NCI-H1417 (cell line): ENCODE data around the gene FGFR3.

Source experiments
- DNase-seq, 3 experiments: peaks; one replicate each; lab custom pipeline; 2025; lab: John Stamatoyannopoulos, UW

The FGFR3 gene

DNA sequence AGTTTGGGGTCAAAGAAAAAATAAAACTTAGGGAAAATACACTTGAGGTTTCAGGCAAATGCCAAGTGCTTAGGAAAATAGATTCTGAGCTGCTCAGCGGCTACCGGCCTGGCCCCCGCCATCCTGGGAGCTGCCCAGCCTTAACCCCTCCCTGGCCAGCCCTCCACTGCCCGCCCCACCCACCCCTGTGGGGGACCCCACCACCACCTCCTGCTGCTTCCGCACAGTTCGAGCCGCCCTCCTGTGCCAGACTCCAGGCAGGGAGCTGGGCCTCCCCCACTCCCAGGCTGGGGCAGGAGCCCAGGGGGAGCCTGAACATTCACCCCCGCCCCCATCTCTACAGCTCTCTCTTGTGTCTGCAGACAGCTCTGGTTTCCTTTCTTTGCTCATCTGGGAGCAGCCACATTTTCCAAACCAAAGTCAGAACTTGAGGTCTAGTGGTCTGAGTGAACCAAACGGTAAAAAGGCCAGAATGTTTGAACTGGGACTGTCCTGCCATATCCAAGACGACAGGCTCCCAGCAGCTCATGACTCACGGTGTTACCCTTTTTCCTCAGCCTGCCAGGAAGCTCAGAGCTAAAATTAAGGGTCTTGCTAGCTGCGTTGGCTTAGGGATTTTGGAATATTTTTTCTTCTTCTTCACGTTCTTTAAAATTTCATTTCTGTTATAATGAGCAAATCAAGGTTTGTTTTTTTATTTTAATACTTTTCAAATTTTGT lies 4.7 kb upstream of the FGFR3 start:
- DNase-seq, result no peak

DNA sequence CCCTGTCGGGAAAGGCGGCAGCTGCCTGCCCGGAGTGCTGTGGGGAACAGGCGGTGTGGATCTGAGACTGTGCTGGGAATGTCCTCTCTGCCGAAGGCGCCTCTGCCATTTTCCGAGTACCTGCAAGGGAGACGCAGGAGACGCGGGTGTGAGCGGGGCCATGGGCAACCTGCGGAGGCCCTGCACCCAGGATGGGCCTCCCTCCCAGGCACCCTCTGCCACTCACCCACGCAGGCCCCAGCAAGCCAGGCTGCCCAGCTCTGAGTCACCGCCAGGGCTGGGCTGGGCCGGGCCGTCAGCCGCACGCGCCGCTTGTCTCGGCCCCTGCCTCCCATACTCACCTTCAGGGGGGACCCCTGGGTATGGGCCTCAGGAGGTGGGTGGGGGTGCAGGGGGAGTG lies 3.5 kb upstream of the FGFR3 start:
- no peak for DNase-seq

DNA sequence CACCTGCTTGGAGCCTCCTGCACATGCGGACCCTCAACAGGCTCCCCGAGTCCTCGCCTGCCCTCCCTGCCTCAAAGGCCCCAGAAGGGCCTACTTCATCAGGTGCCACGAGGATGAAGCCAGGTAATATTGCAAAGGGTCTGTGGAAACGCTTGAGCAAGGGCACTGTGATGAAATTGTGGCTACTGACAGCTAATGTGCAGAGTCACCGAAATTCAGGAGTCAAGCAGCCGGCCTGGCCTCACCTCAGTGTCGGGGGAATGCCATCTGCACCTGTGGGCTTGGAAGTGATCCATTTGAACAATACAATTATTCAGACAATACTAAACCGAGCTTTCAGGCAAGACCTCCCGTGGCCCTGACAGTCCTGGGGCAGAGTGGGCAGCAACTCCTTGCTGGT lies 3.1 kb upstream of the FGFR3 start:
- no peak for DNase-seq

DNA sequence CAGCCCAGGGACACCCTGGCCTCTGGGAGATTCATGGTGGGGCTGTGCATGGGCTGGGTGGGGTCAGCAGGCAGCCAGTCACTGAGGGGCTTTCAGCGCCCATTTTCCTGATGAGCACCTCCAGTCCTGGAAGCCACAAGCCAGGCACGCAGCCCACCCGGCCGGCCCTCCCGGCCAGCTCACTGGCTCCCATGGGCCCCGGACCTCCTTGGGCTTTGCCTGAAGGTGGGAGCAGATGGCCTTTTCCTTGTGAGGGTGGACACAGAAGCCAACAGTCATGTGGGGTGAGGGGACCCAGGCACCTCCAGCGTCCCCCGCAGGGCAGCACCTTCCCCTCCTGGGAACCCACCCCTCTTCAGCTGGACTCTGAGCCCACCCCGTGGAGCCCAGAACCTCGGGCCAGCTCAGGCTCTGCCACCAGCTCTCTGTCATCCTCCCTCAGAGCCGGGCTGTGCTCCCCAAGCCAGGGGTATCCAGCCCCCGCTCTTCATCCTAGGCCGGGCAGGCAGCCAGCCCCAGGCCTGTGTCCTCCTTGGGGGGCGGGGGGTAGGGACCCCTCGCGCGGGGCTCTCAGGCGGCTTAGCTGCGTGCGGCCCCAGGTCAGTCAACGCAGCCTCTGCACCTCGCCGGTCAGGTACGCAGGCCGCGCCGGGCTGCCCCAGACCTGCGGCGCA lies 798 bp upstream of the FGFR3 start:
- no peak for DNase-seq

DNA sequence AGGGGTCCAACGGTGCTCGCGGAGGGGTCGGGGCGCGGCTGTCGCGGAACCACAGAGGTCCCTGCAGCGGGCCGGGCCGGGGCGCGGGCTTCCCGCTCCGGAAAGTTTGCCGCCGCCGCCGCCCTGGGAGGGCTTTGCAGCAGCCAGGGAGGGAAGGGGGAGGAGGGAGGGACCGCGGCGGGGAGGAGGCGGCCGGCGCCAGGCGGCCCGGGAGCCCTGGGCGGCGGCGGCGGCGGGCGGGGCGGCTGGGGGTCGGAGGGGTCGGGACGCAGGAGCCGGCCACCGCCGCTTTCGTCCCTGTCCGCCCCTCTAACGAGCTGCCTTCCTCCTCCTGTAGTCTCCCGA lies 375 bp downstream of the FGFR3 start:
- DNase-seq, result peak in 1 of 3 experiments; percentile 21

DNA sequence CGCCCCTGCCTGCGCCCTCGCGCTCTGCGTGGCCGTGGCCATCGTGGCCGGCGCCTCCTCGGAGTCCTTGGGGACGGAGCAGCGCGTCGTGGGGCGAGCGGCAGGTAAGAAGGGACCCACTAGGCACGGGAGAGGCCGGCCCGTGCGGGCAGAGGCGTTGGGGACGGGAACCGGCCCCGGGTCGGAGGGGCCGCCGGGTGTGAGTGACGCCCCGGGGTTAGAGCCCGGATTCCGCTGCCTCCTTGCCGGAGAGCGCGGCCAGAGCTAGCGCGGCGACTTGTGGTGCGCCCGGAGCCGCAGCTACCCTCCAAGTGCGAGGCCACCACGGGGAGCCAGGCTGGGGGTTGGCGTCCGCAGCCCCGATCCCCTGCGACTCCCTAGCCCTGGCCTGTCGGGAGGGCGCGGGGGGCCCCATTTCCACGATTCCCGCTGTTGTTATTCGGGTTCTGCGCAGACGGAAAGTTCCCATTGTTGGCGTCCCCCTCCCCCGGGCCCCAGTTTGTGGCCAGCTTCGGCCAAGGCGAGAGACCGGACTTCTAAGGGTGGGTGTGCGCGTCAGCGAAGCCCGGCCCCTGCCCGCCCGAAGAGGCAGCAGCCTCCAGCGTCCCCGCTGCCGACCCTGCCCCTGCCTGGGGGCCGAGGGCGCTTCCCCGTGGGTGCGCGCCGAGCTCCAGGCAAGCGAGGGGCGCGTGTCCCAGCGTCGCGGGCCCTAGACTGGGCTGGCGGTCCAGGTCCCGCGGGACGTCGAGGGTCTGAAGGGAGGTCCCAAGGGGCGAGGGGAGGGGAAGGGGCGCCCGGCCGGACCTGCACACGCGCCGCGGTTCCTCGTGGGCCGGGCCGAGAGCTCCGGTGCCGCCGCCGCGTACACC lies 1.1 kb downstream of the FGFR3 start:
- DNase-seq, result peak in 2 of 3 experiments; percentile 17 to 19

DNA sequence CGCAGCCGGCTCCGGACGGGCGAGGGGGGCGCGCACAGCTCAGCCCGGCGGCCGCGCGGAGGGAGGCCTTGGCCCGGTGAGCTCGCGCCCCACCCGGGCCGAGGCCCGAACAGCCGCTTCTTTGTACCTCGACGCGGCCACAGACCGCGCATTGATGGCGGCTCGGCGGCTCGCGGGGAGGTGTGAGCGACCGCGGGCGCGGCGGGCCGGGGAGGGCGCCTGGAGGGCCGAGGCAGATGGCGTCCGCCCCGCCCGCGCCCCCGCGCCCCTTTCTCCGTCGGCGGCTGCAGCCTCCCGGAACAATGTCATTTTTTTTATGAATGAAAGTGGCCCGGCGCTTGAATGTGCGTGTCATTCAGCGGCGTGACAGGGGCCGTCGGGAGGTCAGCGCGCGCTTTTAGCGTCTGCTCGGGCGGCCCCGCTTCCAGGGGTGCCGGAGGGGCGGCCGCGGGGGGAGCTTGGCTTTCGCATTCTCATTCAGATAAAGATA lies 1.8 kb downstream of the FGFR3 start:
- peak in 2 of 3 experiments; percentile 44 to 60 for DNase-seq

DNA sequence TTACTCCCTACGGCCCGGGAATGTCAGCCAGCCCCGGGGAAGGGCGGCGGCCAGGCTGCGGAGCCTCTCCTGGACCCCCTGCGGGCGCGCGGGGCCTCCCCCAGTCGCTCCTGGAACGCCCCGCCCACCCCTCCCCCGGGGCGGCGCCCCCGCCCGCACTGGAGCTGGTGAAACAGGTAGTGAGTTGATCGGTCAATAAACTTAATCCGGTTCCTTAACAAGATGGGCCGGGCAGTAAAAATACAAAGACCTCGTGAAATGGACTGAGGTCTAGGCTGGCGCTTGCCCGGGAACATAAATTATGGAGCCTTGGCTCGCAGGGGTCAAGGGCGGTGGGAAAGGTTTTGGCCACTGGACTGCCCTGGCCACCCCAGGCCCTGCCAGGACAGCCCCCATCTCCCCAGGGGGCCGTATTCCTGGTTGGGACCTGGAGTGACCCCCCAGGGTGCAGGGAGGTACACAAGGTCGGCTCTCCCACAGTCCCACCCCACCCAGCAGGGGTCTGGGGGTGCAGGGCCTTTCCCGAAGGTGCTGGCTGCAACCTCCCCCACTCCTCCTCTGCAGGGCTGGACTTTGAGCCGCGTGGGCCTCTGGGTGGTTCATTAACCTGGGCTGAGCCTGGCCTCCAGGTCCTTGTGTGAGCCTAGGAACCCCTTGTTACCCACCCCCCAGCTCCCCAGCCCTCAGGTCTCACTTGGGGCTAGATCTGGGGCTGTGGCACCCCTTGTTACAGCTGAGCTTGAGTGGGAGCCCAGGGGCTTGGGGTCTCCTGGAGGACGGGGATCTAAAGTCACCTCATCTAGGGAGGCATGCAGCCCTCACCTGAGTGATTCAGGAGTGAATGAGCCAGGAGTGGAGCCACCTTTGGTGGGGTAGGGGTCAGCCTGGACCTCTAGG lies 2.5 kb downstream of the FGFR3 start:
- peak in 1 of 3 experiments; percentile 60 for DNase-seq

DNA sequence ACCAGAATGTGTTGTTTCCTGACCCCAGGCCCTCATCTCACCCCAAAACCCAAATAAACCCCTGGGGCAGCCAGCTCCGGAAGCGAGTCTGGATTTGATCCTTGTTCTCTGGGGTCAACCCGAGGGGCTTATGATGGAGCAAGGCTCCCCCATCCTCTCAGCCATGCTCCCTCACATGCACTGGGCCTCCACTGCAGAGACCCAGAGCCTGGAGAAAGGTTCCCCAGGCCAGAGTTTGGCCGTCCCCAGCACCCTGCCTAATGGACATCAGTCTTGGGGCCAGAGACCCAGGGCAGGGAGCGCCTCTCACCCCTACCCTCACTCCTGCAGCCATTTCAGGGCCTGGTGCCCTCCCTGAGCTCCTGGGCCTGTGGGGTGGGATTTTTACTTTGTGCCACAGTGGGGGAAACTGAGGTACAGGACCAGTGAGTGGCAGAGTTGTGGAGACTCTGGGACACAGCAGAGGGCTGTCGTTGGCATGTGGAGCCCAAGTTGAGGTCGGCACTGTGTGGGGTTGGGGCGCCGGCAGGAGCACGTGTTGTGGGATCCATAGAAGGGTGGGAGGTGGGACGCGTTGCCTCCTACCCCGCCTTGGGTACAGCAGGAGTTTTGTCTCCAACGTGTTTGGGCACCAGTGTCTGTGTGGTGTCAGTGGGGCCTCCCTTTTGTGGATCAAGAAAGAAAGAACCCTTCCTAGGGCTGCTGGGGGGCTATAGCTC lies 3.6 kb downstream of the FGFR3 start:
- no peak for DNase-seq

DNA sequence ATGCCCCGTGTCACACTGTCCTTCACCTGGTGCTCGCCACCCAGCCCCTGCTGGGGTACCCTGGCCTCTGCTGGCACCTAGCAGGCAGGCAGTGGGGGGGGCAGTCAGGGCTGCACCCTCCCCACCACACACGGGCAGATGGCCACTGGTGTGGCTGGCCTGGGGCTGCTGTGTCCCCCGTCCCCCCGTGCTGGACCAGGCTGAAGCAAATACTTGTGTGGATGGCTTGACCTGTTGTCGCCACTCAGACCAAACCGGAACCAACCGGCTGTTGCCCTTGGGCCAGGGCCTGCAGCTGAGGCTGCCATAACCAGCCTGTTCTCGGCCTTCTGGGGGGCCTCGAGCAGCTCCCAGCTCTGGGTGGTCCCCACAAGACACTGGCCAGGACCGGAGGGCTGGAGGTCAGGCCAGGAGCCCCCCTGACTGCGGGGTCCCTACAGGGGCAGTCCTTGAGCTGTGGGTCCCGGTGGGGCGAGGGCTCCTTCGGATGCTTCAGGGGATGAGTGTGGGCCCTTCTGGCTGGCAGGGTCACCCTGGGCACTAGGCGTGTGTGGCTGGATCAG lies 4.3 kb downstream of the FGFR3 start:
- DNase-seq, result no peak

DNA sequence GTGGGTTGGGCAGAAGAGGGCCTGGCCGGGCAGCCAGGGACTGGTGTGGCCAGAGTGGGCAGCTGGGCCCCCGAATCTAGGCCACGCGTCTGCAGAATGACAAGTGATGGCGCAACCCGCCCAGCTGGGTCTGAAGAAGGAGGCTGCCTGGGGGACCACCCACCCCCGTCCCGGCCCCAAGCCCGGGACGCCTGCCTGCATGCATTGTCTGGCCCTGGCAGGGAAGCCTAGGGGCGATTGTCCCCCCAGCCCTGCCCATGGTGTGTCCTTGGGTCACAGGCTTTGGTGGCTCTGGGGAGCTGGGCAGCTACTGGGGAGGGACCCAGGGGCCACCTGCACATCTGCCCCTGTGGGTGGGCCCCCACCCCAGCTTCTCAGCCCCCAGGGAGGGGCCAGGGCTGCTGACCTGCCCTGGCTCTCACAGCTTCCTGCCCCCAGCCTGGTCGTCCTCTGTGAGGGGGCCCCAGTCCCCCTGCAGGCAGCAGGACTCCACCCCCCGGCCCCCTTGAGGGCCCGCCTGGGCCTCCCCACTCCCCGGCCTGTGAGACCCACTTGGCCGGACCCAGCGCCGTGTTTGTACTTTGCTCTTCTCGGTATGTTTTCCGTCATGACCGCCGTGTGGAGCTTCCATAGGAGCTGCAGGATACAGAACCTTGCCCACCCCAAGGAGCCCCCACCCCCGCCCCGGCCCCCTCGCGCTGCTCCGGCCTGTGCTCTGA lies 4.9 kb downstream of the FGFR3 start:
- DNase-seq, result no peak

DNA sequence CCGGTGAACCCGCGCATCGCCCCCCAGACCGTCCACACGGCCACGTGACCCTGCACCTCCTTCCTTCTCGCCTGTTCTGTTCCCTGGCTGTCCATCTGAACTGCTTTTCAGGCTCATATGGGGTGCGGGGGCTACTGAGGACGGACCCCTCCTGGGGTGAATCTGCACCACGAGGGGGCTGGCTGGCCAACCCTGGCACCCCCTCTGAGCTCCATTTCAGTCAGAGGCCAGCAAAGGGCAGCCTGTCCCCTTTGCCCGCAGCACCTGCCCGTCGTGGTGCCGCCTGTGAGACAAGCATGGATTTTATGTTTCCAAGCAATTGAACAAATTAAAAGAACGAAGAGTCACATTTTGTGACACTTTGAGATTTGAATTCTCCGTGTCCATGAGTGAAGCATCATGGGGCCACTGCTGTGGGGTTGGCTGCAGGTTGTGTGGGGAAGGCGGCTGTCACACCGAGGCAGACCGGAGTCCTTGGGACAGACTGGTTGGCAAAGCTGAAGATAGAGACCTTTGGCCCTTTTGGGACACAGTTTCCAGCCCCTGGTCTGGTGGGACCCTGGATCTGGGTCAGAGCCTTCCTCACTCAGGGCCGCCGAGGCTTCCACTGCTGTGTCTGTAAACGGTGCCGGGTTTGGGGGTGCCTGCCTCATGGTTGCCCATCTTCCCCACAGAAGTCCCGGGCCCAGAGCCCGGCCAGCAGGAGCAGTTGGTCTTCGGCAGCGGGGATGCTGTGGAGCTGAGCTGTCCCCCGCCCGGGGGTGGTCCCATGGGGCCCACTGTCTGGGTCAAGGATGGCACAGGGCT lies 5.7 kb downstream of the FGFR3 start:
- DNase-seq, result no peak

DNA sequence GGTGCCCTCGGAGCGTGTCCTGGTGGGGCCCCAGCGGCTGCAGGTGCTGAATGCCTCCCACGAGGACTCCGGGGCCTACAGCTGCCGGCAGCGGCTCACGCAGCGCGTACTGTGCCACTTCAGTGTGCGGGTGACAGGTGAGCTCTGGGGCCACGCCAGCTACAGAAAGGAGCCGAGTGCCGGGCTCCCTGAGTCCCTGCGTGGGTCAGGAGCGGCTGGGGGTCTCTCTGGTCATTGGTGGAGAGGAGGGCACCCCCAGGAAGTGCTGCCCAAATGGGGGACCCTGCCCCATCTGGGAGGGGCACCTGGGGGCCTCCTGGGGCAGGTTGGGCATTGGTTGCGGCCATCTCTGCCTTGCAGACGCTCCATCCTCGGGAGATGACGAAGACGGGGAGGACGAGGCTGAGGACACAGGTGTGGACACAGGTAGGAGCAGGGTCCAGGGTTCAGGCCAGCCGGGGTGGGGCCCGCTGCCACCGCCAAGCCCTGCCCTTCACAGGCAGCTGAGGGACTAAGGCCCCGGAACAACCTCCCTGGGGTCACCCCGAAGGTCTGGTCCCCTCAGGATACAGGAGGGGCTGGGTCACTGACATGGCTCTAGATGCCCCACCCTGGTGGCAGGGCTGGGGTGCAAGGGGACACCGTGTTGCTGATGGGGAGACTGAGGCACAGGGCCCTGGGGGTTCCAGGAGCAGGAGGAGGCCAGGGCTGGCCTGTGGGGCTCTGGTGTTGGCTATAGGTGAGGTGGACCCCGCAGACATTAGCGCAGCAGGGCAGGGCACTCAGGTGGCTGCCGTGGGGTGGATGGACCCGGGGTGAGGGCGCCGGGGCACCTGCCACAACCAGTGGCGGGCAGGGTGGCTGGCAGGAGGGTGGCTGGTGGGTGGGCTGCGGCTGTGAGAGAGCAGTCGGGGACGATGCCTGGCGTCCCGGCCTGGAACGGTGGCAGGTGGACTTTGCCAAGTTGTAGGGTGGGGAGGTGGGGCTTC lies 6.6 kb downstream of the FGFR3 start:
- no peak for DNase-seq

DNA sequence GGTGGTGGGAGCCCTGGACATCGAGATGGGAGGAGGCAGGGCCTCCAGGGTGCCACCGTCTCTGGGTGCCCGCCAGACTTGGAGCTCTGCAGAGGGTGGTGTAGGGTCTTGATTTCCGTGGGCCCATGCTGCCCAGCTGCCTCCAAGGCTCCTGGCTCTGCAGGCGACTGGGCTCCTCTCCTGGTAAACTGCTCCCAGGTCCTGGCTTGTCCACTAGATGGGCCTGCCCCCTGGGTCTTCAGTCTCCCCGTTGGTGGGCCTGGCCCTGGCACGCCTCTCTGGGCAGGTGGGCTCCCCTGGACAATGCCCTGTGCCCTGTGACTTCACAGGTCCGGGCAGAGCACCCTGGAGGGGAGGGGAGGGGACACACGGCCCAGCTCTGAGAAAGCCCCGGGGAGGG lies 7.7 kb downstream of the FGFR3 start:
- DNase-seq, result no peak

DNA sequence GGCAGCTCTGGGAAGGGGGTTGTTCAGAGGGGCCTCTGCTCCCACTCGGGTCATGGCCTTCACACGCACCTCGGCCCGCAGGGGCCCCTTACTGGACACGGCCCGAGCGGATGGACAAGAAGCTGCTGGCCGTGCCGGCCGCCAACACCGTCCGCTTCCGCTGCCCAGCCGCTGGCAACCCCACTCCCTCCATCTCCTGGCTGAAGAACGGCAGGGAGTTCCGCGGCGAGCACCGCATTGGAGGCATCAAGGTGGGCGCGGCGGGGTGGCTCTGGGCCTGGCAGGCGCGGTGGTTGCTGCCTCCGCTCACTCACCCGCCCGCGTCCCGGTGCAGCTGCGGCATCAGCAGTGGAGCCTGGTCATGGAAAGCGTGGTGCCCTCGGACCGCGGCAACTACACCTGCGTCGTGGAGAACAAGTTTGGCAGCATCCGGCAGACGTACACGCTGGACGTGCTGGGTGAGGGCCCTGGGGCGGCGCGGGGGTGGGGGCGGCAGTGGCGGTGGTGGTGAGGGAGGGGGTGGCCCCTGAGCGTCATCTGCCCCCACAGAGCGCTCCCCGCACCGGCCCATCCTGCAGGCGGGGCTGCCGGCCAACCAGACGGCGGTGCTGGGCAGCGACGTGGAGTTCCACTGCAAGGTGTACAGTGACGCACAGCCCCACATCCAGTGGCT lies 8.3 kb downstream of the FGFR3 start:
- peak in 1 of 3 experiments; percentile 39 for DNase-seq

DNA sequence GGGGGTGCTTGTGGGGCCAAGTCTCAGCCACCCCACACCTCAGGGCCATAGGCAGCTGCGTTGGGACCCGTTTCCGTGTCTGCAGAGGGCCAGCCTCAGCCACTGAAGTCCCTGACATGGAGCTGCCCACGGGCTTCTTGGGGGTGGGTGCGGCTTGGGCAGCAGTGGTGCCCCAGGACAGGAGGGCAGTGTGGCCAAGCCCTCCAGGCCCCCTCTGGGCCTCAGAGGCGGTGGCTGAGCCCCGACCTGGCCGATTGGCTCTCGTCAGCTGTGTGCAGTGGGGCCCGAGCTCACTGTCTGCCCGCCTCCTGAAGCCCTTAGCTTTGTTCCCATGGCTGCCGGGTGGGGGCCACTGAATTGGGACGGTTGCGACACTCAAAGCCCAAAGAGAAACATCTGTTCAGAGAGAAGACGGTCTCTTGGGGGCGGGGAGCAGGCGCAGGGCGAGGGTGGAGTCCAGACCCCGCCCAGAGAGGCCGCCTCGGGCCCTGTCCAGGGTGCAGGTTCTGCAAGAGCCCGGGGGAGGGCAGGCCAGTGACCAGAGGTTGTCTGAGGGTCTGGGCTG lies 9.1 kb downstream of the FGFR3 start:
- DNase-seq, result no peak
